Amniotic epithelial cell (primary cell): ENCODE measurements around the gene ISL2.
"Not testable (repeated sequence)": the region's sequence is repeated elsewhere in the genome, so short reads cannot be mapped to it uniquely, and the experiment has no call there.

Experiments used
- DNase-seq: peaks from one replicate; pipeline ENCODE4 v3.0.0-alpha.2; 2010; ENCODE audit warnings: low read depth

Gene ISL2

DNA sequence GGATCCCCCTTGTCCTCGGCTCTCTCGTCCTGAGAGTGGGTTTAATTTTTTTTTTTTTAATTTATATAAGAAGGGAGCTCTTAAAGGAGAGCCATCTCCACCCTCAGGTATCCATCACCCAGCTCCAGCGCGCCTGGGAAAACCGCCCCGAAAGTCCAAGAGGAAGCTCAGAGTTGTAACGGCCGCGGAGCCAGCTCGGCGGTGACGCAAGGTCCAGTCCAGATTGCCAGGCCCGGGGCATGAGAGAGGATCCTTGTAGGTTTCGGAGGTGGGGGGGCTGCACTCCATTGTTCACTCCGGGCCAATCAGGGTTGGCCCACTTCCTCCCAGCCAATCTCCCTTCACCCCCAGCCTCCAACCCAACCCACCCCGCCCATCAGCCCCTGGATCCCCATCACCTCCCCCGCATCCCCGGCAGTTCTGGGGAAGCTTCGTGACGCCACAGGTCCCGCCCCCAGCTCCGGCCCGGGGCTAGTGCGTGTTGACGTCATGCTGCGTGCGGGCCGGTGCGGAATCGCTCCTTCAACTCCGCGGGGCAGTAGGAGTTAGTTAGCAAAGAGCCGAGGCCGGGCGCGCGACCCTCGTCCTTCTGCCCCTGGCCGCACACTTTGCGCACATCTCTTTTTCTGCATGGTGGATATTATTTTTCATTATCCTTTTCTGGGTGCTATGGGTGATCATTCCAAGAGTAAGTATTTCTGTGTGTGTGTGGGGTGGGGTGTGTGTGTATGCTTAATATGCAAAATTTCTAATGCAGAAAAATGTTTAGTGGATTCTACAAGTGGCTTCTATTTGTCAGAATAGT, at the start of gene ISL2:
Gene ISL2 (plus strand): TSS at position 520 of the 805 bp plus-strand sequence. CDS start 111 bp downstream, at position 631.
- peak; percentile 79 for DNase-seq

DNA sequence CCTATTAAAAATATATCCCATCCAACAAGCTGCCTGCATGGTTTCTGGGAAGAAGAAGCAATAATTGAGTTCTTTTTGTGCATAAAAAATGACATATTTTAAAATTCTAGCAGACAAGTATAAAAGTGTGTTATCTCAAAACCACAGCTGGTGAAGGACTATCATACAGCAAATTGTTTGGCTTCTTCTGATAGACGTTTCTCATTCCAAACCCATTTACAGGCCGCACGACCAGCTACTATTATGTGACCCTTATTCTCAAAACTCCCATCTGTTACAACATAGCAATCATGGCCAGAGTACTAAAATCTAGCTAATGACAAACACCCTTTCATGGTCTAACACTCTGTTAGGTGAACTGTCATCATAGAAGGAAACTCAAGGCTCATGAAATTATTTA, 47.0 kb upstream of the ISL2 start:
- peak; percentile 39 for DNase-seq

DNA sequence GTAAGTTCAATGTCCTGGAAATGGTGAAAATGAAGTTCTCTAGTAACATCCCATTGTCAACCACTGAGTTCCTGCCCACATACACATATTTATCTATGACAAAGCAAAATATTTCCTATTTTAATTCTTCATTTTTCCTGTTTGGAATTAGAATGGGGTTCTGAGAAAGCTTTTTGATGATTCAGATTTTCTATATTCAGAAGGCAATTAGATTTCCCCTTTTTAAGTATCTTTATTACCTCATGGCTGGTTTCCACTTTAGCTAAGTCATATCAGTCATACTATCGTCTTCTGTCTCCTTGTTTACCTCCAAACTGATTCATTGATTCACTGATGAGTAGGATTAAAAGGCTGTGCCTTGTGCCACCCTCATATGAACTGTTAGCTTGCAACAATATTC, 43.2 kb upstream of the ISL2 start:
- DNase-seq, result peak; percentile 33

DNA sequence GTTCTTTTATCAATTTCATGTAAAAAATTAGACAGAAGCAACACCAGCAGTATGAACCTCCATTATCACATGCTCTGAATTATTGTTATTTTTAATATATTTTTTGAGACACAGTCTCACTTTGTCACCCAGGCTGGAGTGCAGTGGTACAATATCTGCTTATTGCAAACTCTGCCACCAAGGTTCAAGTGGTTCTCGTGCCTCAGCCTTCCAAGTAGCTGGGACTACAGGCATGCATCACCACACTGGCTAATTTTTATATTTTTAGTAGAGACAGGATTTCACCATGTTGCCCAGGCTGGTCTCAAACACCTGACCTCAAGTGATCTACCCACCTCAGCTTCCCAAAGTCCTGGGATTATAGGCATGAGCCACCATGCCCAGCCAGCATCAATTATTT, 42.1 kb upstream of the ISL2 start:
- not testable (repeated sequence) for DNase-seq

DNA sequence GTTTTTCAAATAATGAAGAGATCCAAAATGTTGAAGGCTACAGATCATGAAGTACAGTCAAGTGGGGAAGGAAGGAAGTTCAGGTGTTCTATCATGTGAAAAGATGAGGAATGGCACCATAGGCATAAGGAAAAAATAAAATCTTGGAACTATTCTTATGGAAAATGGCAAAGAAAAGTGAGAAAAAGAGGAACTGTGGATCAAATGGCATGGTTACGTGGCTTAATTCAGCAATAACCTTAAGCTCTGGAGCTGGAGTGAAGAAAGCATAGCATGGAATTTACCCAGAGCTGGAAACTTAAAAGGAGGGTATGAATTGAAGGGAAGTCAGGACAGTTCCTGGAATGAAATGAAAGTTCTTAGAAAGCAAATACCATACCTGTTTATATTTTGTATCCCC, 39.7 kb upstream of the ISL2 start:
- DNase-seq, result no peak

DNA sequence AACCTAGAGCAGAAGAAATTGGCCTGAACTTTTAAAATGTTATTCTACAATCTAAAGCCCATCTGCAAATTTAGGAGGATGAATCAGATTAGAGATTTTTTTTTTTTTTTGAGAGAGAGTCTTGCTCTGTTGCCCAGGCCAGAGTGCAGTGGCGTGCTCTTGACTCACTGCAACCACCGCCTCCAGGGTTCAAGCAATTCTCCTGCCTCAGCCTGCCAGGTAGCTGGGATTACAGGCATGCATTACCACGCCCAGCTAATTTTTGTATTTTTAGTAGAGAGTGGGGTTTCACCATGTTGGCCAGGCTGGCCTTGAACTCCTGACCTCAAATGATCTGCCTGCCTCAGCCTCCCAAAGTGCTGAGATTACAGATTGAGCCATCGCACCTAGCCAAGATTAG, 38.6 kb upstream of the ISL2 start:
- DNase-seq, result not testable (repeated sequence)

DNA sequence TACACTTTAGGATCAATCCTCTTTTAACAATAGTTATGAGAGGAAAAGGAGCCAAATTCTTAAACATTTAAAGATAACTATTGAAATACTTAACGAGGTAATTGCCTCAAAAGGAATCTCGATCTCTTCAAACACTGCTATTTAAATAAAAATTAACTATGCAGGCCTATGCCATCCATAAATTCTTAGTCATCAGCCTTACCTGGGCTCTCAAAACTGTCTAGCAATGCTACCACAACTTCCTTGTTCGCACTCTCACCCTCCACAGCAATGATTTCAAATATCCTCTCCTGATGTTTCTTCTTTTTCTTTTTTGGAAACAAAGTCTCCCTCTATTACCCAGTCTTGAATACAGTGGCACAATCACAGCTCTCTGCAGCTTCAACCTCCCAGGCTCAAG, 37.6 kb upstream of the ISL2 start:
- no peak for DNase-seq

DNA sequence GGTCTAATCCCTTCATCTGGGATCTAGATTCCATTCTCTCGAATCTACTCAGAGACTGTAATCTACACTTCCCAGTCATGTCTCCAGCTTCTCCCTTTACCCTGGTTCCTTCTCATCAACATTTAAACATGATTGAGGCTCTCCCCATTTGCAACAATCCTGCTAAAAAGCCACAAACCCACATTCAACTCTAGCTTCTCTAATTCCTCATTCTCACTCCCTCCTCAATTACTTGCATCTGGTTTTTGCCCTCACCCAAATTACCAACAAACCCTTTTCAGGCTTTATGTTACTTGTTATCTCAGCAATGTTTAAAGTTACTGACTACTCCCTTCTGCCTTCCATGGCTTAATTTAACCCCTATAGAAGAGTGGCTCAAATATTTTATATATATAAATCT, 36.8 kb upstream of the ISL2 start:
- no peak for DNase-seq

DNA sequence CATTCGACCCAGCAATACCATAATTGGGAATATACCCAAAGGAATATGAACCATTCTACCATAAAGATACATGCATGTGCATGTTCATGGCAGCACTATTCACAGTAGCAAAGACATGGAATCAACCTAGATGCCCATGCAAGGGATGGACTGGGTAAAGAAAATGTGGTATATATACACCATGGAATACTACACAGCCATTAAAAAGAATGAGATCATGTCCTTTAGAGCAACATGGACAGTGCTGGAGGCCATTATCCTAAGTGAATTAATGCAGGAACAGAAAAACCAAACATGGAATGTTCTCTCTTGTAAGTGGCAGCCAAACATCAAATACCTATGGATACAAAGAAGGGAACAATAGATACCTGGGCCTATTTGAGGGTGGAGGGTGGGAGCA, 32.7 kb upstream of the ISL2 start:
- DNase-seq, result no peak

DNA sequence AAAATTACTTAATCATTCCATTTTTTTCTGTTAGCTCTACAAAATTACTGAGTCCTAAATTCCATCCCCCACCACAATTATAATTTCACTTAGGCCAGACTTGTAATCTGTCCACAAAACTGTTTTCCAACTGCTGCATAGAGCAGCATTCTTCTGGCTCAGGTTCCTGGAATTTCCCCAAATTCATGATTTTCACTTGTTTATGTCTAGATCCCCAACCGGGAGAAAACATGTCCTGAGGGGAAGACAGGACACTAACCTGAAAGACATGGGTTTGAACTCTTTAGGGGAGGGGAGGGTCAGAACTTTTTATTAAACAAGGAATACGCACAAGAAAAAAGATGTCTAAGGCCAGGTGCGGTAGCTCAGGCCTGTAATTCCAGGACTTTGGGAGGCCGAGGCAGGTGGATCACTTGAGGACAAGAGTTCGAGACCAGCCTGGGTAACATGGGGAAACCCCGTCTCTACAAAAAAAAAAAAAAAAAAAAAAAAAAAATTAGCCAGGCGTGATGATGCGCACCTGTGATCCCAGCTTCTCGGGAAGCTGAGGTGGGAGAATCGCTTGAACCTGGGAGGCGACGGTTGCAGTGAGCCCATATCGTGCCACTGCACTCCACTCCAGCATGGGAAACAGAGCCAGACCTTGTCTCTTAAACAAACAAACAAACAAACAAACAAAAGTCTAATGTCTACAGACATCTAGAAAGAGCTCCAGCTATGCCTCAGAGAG, 26.8 kb upstream of the ISL2 start:
- peak; percentile 11 for DNase-seq

DNA sequence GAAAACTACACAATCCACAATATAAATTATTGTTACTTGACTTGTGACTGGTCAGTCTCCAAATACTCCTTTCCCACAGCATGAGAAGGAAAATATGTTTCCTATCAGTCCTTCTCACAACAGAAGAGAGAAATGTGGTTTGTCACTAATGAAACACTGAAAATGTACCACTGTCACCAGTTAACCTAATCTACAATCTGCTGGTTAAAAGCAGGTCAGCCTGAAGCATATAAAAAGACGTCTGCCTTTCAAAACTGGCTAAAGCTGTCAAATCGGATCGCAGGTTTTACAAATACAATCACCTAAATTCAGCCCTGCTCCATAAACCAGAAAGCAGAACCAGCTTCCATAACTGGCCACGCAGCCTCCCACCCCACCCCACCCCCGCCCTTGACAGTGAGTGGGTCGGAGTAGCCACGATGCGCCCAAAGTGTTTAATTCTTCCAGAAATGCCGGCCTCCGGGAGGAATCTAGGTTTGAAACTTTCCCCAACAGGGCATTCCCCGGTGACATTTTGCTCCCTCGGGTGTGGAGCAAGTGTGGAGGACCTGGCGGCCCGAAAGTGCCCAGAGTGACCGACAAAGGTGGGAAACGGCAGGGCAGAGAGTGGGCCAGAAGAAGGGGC, 26.0 kb upstream of the ISL2 start:
- DNase-seq, result peak; percentile 8

DNA sequence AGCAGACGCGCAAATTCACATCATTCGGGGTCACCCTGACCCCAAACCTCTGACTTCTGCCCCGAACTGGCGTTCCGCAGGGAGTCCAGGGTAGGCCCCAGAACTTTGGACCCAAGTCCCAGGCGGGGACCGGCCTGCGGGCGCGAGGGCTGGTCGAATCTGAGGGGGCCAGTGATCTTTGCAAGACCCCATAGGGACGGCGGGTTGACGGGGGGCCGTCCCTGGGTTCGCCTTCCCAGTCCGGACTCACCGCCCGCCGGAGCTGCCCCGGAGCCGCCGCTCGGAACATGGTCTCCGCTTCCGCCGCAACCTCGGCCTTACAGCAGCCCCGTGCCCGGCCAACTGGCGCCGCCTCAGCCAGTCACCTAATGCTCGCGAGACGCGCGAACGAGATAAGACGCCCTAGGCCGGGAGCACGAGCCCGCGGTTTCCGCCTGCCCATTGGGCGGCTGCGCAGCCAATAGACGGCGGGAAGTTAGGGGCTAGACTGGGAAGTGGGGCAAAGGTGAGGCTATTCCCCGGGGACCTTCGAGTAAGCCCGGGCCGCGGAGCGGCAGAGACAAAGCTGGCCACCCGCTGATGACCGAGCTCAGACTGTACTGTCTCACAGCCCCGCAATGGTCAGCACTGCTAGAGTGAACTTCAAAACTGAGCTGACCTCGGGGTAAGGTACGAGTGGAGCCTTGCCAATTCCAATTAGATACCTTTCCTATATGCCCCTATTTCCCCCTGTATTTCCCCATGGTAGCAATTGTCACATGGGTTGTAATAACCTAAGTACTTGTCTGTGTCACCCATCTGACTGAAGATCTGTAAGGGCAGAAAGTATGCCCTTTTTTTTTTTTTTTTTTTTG, 25.2 kb upstream of the ISL2 start, which contains the start of gene ETFA:
Gene ETFA (minus strand): TSS at position 370 of the 854 bp plus-strand sequence. CDS start 81 bp downstream, at position 289.
- DNase-seq, result peak; percentile 93

DNA sequence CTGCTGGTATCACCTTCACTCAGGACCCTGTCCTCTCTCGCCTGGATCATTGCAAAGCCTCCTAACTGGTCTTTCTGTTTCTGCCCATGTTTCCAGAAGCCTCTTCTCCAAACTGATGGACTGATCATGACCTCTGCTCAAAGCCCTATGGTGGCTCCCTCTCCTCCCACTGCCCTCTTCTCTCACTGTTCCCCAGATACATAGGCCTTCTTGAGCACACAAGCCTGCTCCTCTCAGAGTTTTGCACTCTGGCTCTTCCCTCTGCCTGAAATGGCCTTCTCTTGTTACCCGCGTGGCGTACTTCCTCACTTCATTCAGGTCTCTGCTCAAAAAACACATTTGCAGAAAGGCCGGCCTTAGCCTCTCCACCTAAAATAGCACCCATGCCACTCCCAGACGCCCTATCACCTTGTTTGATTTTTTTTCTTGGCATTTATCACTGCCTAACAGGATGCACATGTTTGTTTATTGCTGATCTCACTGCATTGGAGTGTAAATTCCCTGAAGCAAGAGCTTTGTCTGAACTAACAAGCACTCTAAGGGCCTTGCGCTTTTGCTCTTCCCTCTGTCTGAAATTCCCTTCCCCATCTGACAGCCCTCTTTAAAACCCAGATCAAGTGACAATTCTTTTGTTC, 23.9 kb upstream of the ISL2 start:
- no peak for DNase-seq

DNA sequence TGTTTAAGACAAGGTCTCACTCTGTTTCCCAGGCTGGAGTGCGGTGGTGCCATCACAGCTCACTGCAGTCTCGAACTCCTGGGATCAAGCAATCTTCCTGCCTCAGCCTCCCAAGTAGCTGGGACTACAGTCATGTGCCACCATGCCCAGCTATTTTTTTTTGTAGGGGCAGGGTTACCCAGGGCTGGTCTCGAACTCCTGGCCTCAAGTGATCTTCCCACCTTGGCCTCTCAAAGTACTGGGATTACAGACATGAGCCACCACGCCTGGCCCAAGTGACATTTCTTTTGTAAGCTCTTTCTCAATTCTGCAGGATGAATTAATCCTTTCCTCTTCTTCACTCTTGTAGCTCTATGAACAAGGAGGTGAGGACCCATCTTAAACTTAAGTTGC, 23.4 kb upstream of the ISL2 start:
- not testable (repeated sequence) for DNase-seq

DNA sequence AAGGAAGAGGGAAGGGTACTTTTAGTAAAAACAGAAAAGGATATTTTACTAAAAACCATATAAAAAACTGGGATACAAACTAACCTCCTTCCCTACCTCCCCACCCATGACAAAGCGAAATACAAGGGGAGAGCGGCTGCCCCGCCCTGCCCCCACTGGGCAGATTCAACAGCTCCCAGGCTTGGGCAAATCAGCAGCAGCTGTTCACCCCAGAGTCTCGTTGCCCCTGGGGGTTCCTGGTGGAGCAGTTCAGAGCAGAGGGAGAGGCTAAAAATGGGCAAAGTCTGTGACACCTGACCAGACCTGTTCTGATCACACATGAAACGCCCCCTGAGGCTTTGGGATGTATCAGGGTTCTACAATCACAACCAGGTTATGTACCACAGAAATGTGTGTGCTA, 22.8 kb upstream of the ISL2 start:
- DNase-seq, result no peak

DNA sequence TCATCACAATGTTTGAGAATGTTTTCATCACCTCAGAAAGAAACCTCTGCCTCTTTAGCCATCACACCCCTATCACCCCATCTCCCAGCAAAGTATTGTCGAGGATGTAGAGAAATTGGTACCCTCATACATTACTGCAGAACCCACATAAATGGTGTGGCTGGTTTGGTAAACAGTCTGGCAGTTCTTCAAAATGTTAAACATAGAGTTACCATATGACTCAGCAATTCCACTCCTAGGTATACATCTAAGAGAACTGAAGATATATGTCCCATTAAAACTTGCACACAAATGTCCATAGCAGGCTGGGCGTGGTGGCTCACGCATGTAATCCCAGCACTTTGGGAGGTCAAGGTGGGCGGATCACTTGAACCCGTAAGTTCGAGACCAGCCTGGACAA, 16.6 kb upstream of the ISL2 start:
- no peak for DNase-seq

DNA sequence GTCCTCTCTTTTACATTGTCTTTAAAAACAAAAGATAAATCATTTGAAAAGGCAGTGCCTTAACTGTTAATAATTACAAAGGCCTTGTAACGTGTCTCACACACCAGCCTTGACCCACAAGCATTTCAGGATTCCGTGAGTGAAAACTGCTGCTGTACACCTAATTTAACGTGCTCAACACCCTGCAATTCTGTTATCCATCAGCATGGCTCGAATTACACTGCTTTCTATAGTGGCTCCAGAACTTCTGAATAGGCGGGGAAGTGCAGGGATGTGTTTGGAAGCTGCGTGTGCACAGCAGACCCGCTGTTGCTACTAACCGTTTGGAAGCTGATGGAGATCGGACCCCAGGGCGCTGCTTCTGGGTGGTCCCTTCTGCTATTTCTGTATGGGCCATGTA, 15.4 kb upstream of the ISL2 start:
- no peak for DNase-seq

DNA sequence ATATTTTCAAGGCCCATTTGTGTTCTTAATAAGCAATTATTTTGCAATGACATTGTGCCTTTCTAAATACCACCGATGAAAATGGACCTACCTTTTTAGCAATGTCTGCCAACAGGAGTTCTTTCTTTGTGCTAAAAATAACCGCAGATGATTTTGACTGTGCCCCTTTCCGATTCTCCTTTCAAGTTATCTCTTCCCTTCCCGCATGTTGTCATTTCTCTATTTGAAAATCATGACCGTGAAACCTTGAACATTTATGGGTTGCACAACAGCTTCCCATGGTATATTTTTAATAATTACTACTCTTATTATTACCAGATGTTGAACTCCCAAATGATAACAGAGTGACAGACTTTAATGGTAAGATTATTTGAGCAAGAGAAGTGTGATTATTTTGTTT, 15.0 kb upstream of the ISL2 start:
- DNase-seq, result no peak

DNA sequence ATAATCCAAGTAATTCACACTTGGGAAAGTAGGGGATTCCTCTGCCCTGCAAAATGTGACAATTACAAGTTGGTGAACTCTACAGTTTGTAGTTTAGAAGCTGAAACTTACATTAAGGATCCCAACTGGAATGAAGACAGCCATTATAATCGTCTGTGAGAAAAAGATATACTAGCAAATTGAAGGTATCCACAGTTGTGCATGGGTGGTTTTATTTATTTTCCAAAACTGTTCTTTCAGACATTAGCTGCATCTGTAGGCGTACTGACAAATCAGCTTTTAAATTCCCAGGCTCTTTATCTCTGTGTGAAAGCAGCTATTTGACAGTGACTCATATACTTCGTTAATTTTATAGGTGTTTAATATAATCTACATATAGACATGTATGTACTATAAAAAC, 12.5 kb upstream of the ISL2 start:
- no peak for DNase-seq

DNA sequence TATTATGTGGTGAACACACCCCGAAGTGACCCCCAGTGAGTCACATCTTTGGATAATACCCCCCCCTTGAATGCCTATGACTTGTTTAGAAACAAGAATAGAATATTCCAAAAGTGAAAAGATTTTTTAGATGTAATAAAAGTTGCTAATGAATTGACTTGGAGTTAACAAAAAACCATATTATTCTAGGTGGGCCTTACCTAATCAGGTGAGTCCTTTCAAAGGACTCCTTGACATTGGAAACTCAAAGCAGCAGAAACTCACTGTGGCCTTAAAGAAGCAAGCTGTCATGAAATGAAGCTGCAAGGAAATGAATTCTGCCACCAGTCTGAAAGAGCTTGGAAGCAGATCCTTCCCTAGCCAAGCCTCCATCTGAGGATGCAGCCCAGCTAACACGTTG, 10.9 kb upstream of the ISL2 start:
- DNase-seq, result no peak
